ENCODE data around the gene SCGB1A1. TPM values are rescaled to one million over a fixed set of nuclear protein-coding genes. Genes with fewer than 3 reads are reported as not detected.

SCGB1A1 gene
- total RNA-seq, 2 experiments from 2014 or later = not detected

DNA sequence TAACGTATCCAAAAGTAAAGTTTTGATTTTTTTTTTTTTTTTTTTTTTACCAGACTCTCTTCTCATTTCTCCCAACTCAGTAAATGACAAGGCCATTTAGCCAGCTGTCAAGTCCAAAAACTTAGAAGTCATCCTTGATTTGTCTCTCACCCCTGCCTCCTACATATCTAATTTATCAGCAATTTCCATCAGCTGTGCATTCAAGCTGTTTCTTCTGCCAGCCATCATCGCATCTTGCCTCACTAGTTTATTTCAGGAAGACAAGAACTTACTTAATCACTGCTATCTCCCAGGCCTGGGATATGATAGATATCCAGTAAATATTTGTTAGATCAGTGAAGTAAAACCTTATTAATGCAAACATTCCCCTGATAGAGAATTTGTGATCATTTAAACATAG lies 47.6 kb downstream of the SCGB1A1 start:
- Histone ChIP-seq H3K9me2 (ENCODE audit: insufficient read depth, low read length) (no peaks in the 10 kb centered on the region), H4K20me1 (ENCODE audit: insufficient read depth, low read length) (no peaks in the 10 kb centered on the region), H3K4me3 (ENCODE audit: low read depth, low read length, poor library complexity, severe bottlenecking) (no peak overlapping the region), H3K4me1 (ENCODE audit: insufficient read depth, low read length, poor library complexity, severe bottlenecking) (peaks cover 11% of the 10 kb centered on the region), H3K4me2 (ENCODE audit: low read length) (no peak overlapping the region), H2AFZ (ENCODE audit: low read length) (no peak overlapping the region), H3K36me3 (ENCODE audit: insufficient read depth, low read length) (no peaks in the 10 kb centered on the region), H3K27ac (ENCODE audit: low read depth, low read length, poor library complexity, severe bottlenecking) (no peak overlapping the region), H3K79me2 (ENCODE audit: insufficient read depth, low read depth, low read length) (no peaks in the 10 kb centered on the region), H3K9me3 (ENCODE audit: low read length) (no peaks in the 10 kb centered on the region)
- CTCF ChIA-PET (ENCODE audit: unreplicated experiment) = no interaction called here
- no peak for DNase-seq (ENCODE audit: low spot score)
- no TSS peak for BruUV-seq (replicated peaks)
- POLR2A ChIA-PET = interaction anchor here (0.6 kb wide), 1 partner anchor 27 kb away, joined by 5 read pairs; no protein-coding TSS in a partner anchor
- intact Hi-C loops (cut with micrococcal nuclease; ENCODE audit: unreplicated experiment) = no loop called here
- TF ChIP-seq CTCF (conservative IDR thresholded peaks at IDR 0.05; ENCODE audit: low read length) = no peak
- TF ChIP-seq EZH2phosphoT487 (IDR thresholded peaks at IDR 0.05; ENCODE audit: borderline replicate concordance, low read depth, low read length) = no peak

DNA sequence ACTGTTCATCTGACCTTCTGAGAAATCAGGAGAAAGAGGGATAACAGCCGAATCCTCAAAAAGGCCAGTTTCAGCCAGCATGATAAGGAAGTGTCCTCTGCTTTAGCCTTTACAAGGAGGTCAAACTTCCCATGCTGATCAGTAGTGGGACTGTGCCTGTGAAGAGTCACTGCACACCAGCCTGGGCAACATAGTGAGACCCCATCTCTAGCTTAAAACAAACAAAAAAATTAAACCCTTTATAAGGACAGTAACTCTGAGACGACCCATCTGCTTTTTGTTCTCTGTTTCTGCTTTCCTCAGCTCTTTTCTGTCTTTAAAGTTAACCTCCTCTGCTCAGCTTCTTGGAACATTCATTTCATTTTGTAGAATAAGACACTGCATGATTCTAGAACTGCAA lies 49.7 kb downstream of the SCGB1A1 start:
- Histone ChIP-seq H3K36me3 (ENCODE audit: insufficient read depth, low read length) (no peaks in the 10 kb centered on the region), H2AFZ (ENCODE audit: low read length) (no peak overlapping the region), H4K20me1 (ENCODE audit: insufficient read depth, low read length) (no peaks in the 10 kb centered on the region), H3K4me1 (ENCODE audit: insufficient read depth, low read length, poor library complexity, severe bottlenecking) (peaks cover 11% of the 10 kb centered on the region), H3K4me3 (ENCODE audit: low read depth, low read length, poor library complexity, severe bottlenecking) (no peak overlapping the region), H3K27ac (ENCODE audit: low read depth, low read length, poor library complexity, severe bottlenecking) (no peak overlapping the region), H3K4me2 (ENCODE audit: low read length) (no peak overlapping the region), H3K9me3 (ENCODE audit: low read length) (no peaks in the 10 kb centered on the region), H3K9me2 (ENCODE audit: insufficient read depth, low read length) (no peaks in the 10 kb centered on the region), H3K79me2 (ENCODE audit: insufficient read depth, low read depth, low read length) (no peaks in the 10 kb centered on the region)
- ChIA-PET CTCF (ENCODE audit: unreplicated experiment) (no interaction called here), POLR2A (interaction anchor here (0.6 kb wide), 1 partner anchor 525 kb away, joined by 3 read pairs; no protein-coding TSS in a partner anchor)
- intact Hi-C loops (cut with micrococcal nuclease; ENCODE audit: unreplicated experiment) = no loop called here
- no peak for DNase-seq (ENCODE audit: low spot score)
- BruUV-seq (replicated peaks) = no TSS peak
- TF ChIP-seq CTCF (conservative IDR thresholded peaks at IDR 0.05; ENCODE audit: low read length) (no peak), EZH2phosphoT487 (IDR thresholded peaks at IDR 0.05; ENCODE audit: borderline replicate concordance, low read depth, low read length) (no peak)

DNA sequence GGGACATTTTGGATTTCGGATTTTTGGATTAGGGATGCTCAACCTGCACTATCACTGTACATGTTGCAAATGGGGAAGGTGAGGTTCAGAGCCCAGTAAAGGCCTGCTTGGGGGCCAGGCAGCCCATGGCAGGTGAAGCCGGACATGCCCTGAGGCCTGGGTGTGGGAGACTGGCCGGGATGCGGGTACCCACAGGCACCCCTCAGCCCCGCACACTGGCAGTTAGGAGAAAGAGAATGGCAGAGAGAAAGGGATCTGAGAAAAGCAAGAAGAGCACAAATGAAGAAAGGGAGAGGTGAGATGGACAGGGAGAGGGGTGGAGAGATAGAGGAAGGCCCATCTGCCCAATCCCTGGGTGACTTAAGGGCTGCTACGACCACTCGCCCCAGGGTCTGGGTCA lies 52.8 kb downstream of the SCGB1A1 start:
- no peak overlapping the region for H2AFZ ChIP-seq (ENCODE audit: low read length)
- no peaks in the 10 kb centered on the region for H3K4me1 ChIP-seq (ENCODE audit: insufficient read depth, low read length, poor library complexity, severe bottlenecking)
- DNase-seq (ENCODE audit: low spot score) = no peak
- H3K79me2 ChIP-seq (ENCODE audit: insufficient read depth, low read depth, low read length) = no peaks in the 10 kb centered on the region
- no peak overlapping the region for H3K4me3 ChIP-seq (ENCODE audit: low read depth, low read length, poor library complexity, severe bottlenecking)
- no peak overlapping the region for H3K4me2 ChIP-seq (ENCODE audit: low read length)
- POLR2A ChIA-PET = no interaction called here
- CTCF ChIA-PET (ENCODE audit: unreplicated experiment) = no interaction called here
- no TSS peak for BruUV-seq (replicated peaks)
- no peak for TF ChIP-seq EZH2phosphoT487 (IDR thresholded peaks at IDR 0.05; ENCODE audit: borderline replicate concordance, low read depth, low read length)
- H3K9me3 ChIP-seq (ENCODE audit: low read length) = no peaks in the 10 kb centered on the region
- no peak overlapping the region for H3K27ac ChIP-seq (ENCODE audit: low read depth, low read length, poor library complexity, severe bottlenecking)
- no peaks in the 10 kb centered on the region for H3K36me3 ChIP-seq (ENCODE audit: insufficient read depth, low read length)
- H3K9me2 ChIP-seq (ENCODE audit: insufficient read depth, low read length) = no peaks in the 10 kb centered on the region
- H4K20me1 ChIP-seq (ENCODE audit: insufficient read depth, low read length) = no peaks in the 10 kb centered on the region
- intact Hi-C loops (cut with micrococcal nuclease; ENCODE audit: unreplicated experiment) = no loop called here
